Transverse colon (tissue), 4 donors: ENCODE results near the gene PUM1. TPM values are rescaled to one million over a fixed set of nuclear protein-coding genes. Genes with fewer than 3 reads are reported as not detected.

Source experiments
- DNase-seq: peaks from one replicate; pipeline ENCODE4 v3.0.0-alpha.2; 2019
- H3K27ac ChIP-seq, 4 donors: fragments of 200-600 bp; sonication (generic); 2 replicates each; pipeline ENCODE4 v1.5.1; 2016 to 2018; ENCODE audit warnings: inconsistent platforms in 4 of 4
- H3K27me3 ChIP-seq: fragments of 200-600 bp; sonication (generic); 2 replicates; pipeline ENCODE4 v1.5.1; 2017; ENCODE audit warnings: inconsistent platforms
- H3K36me3 ChIP-seq, 4 donors: fragments of 200-600 bp; sonication (generic); 2 replicates each; pipeline ENCODE4 v1.5.1; 2017 to 2019; ENCODE audit warnings: inconsistent platforms in 4 of 4
- H3K4me1 ChIP-seq, 4 donors: fragments of 200-600 bp; sonication (generic); 2 replicates each; pipeline ENCODE4 v1.5.1; 2017 to 2020; ENCODE audit warnings: inconsistent platforms in 4 of 4
- H3K4me3 ChIP-seq, 4 donors: fragments of 200-600 bp; sonication (generic); 1 replicate in 1 of 4; 2 replicates in 3 of 4; pipeline versions ENCODE4 v1.5.1 to v1.6.1; 2017 to 2019; ENCODE audit warnings: inconsistent platforms in 4 of 4
- H3K9me3 ChIP-seq, 2 donors: fragments of 200-600 bp; sonication (generic); 2 replicates each; pipeline ENCODE4 v1.5.1; 2017 to 2019; ENCODE audit warnings: inconsistent platforms in 2 of 2
- CTCF ChIP-seq, 5 experiments: fragments of 200-600 bp in 3 of 5; fragments of 450-650 bp in 2 of 5; sonication (generic) in 3 of 5; IDR thresholded peaks; 1 replicate in 2 of 5; 2 replicates in 3 of 5; pipeline ENCODE4 v1.5.1; 2016 to 2017; ENCODE audit warnings: antibody characterized with exemption in 5 of 5, inconsistent platforms in 3 of 5, mild to moderate bottlenecking in 2 of 5, moderate library complexity in 1 of 5
- EP300 ChIP-seq: sonication (generic); formaldehyde crosslinking; IDR thresholded peaks from one replicate; pipeline ENCODE4 v1.6.1; 2017; ENCODE audit warnings: antibody characterized with exemption, low read depth
- POLR2A ChIP-seq: fragments of 450-650 bp; IDR thresholded peaks from one replicate; pipeline ENCODE4 v1.6.1; 2016; ENCODE audit warnings: antibody characterized with exemption, mild to moderate bottlenecking, moderate library complexity
- POLR2AphosphoS5 ChIP-seq, 3 donors: sonication (generic); formaldehyde crosslinking; IDR thresholded peaks; one replicate each; pipeline ENCODE4 v1.6.1; 2016; ENCODE audit warnings: antibody characterized with exemption in 3 of 3
- WGBS, 2 donors: methylation state at CpG; one replicate each; pipeline ENCODE4 v1.1.5; 2018; ENCODE audit warnings: low coverage in 1 of 2; 5-methylcytosine and 5-hydroxymethylcytosine counted together
- in situ Hi-C, 4 donors: fragments of 200-750 bp; cut with MboI; loops; one replicate each; pipeline versions ENCODE4 v1.15.0 to v1.15.1; 2017; ENCODE audit warnings: low sequenced_read_pairs in 3 of 4, low pct_ligation_motif_present in 1 of 4, low pct_unique_long_range_greater_than_20kb in 1 of 4
- intact Hi-C: fragments of 100-400 bp; cut with DNase I; formaldehyde crosslinking; loops from one replicate; pipeline ENCODE4 v1.15.1; 2023; ENCODE audit warnings: low total_unique reads
- total RNA-seq, 4 donors: library from RNA; depleted of rRNA; stranded (reverse); fragments of >200 nt; gene quantifications; one replicate each; pipeline ENCODE4 v1.1.0, GENCODE V29; 2016

Gene PUM1
- total RNA-seq, 4 donors from 2014 or later = 73.6 to 201 (median 78.5) TPM

- Histone ChIP-seq H3K4me1 (peaks cover 0 to 8% (median 3%) of the 10 kb centered on the region in 4 donors), H3K4me3 (no peak overlapping the region), H3K27me3 (no peaks in the 10 kb centered on the region), H3K27ac (peak overlapping the region in 1 of 4 donors; percentile 23), H3K9me3 (no peaks in the 10 kb centered on the region), H3K36me3 (no peaks in the 10 kb centered on the region)
- WGBS, 2 donors = 89 to 93% methylated on average over 3 to 5 of the region's 5 CpGs
- in situ Hi-C loops (no loop called here), intact Hi-C loops (no loop called here)
- no peak for TF ChIP-seq POLR2A
- no peak for TF ChIP-seq POLR2AphosphoS5 (IDR thresholded peaks at IDR 0.05)
- no peak for TF ChIP-seq CTCF (IDR thresholded peaks at IDR 0.05)
- no peak for DNase-seq
These were observed 43.3 kb upstream of the PUM1 start for GRCh38 chr1:31108861-31109260.

- DNase-seq = no peak
- 90% methylated on average over 8 of the region's 8 CpGs; no CpG with 5 or more reads in 1 of the 2 donors for WGBS, 2 donors
- Histone ChIP-seq H3K36me3 (no peaks in the 10 kb centered on the region), H3K27me3 (no peaks in the 10 kb centered on the region), H3K9me3 (no peaks in the 10 kb centered on the region), H3K4me1 (peaks cover 6 to 27% (median 21%) of the 10 kb centered on the region in 4 donors), H3K4me3 (no peak overlapping the region), H3K27ac (no peak overlapping the region)
- TF ChIP-seq POLR2AphosphoS5 (IDR thresholded peaks at IDR 0.05) = no peak
- no peak for TF ChIP-seq POLR2A
- TF ChIP-seq CTCF (IDR thresholded peaks at IDR 0.05) = no peak
- no peak for TF ChIP-seq EP300
- intact Hi-C loops = no loop called here
- in situ Hi-C loops = no loop called here
These were observed 40.1 kb upstream of the PUM1 start for GRCh38 chr1:31105646-31106045.

DNA sequence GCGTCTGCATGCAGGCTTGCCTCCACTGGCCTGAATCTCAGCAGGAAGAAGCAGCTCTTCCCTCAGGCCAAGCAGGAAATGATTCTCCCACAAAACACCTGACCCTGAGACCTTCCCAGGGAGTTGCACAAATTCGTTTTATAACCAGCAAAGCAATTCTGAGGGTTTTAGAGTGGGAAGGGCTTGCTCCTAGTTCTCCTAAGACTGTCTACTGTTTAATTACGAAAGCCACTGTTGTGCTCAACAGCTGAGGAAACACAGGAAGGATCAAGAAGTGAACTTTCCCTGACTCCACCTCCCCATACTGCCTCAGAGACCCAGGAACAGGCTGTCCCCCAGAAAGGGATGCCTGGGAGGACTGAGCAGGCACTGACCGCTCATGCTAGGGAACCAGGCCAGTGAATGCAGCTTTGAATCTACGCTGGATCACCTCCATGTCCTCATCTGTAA, 37.0 kb upstream of the PUM1 start:
- WGBS, 2 donors = 17 to 42% methylated on average over 1 to 5 of the region's 5 CpGs
- no peaks in the 10 kb centered on the region for H3K36me3 ChIP-seq
- H3K27me3 ChIP-seq = no peaks in the 10 kb centered on the region
- H3K9me3 ChIP-seq = no peaks in the 10 kb centered on the region
- peak overlapping the region; percentile 77 to 83 (median 81) for H3K27ac ChIP-seq
- H3K4me3 ChIP-seq = no peak overlapping the region
- H3K4me1 ChIP-seq = peaks cover 6 to 36% (median 22%) of the 10 kb centered on the region in 4 donors
- in situ Hi-C loops = no loop called here
- intact Hi-C loops = no loop called here
- TF ChIP-seq EP300 (no peak), POLR2AphosphoS5 (IDR thresholded peaks at IDR 0.05) (peak in 1 of 3 donors; percentile 37)
- DNase-seq = peak; percentile 49

GRCh38 chr1:31101147-31101502, 35.6 kb upstream of the PUM1 start:
- H3K27ac ChIP-seq = peak overlapping the region; percentile 47 to 83 (median 64)
- no peaks in the 10 kb centered on the region for H3K36me3 ChIP-seq
- no peaks in the 10 kb centered on the region for H3K9me3 ChIP-seq
- DNase-seq = no peak
- H3K27me3 ChIP-seq = no peaks in the 10 kb centered on the region
- peaks cover 6 to 36% (median 22%) of the 10 kb centered on the region in 4 donors for H3K4me1 ChIP-seq
- TF ChIP-seq POLR2A (no peak), CTCF (IDR thresholded peaks at IDR 0.05) (no peak), EP300 (no peak), POLR2AphosphoS5 (IDR thresholded peaks at IDR 0.05) (no peak)
- no peak overlapping the region for H3K4me3 ChIP-seq
- intact Hi-C loops (no loop called here), in situ Hi-C loops (no loop called here)
- 37 to 68% methylated on average over 2 to 4 of the region's 4 CpGs for WGBS, 2 donors
